GM18502 (cell line): ENCODE results near the gene RAB6B.

Experiments
- ATAC-seq: cut with Tn5 transposase; IDR thresholded peaks from one replicate; pipeline ENCODE4 v1.9.1; 2021; ENCODE audit warnings: mild to moderate bottlenecking; ENCODE audit not compliant: unreplicated experiment, poor library complexity

RAB6B gene

DNA sequence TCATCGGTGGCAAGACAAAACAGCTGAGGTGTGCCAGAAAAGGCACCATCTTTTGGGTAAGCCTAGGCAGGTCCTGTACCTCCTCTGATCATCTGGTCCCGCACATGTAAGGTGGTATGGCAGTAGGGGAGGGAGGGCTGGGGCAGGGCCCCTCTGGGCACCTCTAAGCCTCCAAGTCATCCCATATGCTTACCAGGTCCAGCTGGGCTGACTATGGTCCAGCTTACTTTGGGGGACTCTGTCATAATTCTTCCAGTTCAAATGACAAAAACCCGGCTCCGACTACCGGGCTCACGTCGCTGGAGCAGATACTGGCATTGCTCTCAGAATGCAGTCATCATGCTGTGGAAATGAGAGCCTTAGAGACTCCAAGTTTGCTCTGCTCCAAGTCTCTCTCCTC is 1.9 kb upstream of the RAB6B start:
- no peak for ATAC-seq

GRCh38 chr3:133896002-133896761 is 500 bp upstream of the RAB6B start:
- no peak for ATAC-seq

DNA sequence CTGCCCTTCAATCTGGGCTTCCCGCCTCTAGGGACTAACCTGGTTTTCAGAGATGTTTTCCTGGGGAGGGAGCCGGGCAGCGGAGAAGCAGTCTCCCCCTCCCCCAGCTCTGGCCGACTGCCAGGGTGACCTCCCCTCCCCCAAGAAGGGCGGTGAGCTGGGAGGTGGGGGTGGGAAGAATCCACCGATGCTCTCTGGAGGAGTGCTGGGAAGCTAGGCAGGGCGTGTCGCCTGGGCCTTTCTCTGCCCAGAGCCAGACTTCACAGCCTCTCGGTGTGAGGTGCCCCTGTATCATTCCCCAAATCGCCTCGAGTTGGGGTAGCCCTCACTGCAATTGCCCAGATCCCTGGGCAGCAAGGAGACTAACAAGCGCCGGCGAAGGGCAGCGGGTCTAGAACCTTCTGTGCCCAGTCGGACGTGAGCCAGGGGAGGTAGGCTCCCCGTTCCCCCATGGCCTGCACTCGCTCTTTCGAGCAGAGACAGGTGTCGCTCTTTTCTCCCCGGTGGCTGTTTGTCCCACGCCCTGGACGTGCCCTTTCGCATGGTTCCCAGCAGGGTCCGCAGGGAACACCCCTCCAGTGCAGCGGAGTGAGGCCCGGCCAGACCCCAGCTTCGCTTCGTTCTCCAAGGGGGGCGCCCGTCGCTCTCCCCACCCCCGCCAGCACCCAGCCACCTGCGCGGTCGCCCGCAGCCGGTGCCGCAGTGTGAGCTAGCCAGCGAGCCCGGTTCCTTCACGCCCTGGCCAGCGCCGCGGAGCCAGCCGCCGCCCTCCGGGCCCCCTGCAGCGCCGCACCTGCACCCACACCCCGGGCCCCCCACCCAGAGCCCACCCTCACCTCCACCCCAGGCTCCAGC is 1.1 kb downstream of the RAB6B start:
- no peak for ATAC-seq

- ATAC-seq = no peak
Measured at GRCh38 chr3:133893683-133894352, 1.9 kb downstream of the RAB6B start.

DNA sequence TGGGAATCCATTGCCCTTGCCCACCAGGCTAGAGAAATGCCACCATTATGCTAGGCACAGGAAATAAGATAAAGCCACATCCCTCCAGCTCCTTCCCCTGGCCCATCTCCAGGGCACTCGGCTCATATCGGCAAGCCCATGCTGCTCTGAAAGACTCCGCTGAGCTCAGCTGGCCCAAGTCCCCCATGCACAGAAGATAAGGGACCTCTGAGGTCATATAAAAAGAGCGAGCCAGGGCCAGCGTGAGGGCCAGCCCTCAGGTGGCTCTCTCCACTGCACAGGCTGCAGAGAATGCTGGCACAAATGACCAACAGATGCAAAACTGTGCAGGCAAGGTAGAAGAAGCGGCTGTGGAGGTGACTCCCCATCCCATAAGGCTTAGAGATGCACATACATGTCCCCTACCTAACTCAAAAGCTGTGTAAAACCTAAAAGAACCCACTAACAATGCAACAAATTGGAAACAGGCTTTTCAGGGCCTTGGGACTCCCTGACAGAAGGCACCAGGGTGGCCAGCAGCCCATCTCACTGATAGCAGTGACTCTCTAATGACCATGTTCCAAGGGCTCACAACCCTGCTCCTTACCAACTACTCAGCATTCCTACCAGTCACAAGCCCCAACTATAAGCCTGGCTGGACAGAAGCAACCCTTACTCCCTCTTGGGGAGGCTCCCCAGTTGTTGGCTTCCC is 3.0 kb downstream of the RAB6B start:
- ATAC-seq = no peak

- no peak for ATAC-seq
Measured at GRCh38 chr3:133891662-133892378, 3.9 kb downstream of the RAB6B start.

DNA sequence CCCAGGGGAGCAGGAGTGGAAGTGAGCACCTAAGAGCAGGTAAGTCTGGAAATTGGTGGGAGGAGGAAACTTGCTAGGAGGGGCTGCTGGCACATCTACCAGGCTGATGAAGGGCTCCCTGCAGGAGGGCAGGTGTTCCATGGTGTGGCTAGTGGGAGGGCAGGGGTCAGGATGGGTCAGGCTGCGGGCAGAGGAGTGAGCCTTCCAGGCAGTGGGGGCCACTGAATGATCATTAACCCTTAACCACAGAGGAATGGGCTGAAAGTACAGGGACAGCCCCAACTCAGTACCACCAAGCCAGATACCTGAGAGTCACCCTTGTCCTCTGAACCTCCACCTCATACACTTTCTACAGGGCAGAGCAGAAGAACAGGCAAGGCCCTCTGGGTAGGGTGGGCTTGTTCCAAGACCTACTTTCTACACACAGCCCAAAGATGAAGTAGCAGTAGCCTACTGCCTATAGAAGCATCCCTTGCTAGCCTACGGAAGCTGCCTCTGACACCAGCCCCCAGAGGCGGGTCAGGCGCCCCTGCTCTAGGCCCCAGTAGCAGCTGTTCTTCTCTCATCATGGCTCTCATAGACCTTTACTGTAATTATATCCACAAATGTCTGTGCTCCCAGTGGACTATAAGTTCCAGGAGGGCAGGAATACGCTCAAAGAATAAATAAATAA is 4.6 kb downstream of the RAB6B start:
- ATAC-seq = no peak

DNA sequence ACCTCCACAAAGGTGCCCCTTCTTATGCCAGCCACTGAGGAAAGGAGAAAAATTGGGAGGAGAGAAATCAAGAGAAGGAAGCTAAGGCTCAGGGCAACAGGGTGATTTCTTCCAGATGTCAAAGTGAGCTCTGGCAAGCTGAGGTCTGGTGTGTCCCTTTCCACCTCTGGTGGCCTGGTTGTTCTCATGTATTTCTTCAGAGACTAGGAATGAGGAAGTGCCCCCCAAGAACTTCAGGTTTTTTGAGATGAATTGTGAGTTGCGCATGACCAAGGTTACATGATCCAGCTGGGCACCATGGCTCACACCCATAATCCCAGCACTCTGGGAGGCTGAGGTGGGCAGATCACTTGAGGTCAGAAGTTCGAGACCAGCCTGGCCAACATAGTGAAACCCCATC is 5.6 kb downstream of the RAB6B start:
- ATAC-seq = no peak

DNA sequence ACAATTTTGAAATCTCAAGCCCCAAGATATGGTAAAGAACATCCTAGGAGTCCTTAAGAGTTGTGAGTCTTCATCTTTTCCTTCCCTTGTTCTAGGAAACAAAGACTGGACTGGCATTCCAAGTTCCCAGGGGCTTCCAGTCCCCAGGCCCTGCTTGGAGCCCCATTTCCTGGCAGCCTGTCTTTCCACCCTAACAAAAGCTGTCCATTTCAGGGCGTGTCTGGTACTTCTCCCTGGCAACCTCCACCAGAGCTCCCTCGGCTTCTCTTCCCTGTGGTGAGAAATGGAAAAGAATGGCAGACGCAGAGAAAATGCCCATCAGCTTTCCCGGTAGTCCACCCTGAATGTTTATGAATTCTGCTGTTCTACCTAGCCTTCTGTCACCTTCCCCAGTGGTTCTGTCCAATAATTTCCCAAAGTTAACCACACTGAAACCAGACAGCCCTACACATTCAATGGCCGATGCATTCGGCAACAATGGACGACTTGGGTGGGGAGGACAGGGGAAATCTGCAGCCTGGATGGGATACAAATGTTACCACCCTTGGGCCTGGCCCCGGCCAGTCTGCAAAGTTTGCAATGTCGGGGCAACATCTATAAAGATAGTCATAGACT is 6.8 kb downstream of the RAB6B start:
- ATAC-seq = no peak

- ATAC-seq = no peak
Measured at GRCh38 chr3:133887803-133888703, 7.6 kb downstream of the RAB6B start.

DNA sequence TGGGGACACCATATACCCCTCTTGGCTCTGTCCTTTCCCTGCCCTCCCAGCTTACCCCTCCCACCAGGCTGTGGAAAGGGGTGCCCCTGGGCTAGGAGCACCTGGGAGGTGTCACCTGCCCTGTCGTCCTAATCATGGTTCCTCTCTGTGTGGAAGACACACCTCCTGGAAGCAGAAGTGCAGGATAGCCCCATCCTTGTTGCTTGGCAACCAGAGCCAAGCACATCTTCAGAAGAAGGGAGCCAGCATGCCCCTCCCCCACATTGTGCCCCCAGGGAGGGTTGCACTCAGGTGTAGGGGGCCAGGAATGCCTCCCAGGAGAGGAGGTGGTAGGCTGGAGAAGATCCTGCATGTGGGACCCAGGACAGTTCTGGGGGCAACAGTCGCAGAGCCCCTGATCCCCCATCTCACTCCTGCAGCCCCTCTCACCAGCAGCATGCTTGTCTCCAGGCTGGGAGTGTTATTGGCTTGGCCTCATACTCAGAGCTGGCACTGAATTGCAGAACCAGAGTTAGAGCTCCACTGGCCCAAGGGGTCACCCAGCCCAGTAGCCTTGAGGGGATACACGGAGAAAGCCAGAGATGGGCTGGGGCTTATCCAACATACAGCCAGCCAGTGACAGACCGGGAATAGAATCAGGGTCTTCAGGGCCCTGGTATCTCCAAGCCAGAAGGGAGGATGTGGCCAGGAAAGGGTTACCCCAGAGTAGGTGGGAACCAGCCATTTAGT is 8.4 kb downstream of the RAB6B start:
- ATAC-seq = no peak

DNA sequence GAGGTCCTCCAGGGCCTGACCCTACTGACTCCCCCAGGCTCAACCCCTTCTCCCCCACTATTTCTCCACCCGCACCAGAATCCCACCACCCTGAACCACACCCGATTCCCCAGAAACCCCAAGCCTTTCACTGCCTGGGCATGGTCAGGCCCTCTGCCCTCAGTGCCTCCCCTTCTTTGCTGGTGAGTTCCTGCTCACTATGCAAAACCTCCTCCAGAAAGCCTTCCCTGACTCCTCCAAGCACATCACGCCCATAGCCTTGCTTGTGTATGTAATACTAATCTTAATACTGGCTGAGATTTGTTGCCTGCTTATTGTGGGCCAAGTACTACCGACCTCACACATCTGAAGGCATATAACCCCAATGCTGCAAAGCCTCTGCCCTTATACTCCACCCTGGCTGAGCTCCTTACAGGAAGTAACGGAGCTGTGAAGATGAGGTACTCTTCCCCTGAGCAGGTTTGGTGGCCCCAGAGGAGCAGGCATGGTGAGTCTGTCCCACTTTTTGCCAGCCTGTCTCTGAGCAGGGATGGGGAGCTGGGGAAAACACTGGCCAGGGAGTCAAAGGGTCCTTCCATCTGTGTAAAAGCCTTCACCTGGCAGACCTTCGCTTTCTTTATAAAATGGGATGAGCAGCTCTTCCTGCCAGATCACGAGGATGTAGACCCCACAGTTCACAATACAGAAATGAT is 9.5 kb downstream of the RAB6B start:
- ATAC-seq = no peak

DNA sequence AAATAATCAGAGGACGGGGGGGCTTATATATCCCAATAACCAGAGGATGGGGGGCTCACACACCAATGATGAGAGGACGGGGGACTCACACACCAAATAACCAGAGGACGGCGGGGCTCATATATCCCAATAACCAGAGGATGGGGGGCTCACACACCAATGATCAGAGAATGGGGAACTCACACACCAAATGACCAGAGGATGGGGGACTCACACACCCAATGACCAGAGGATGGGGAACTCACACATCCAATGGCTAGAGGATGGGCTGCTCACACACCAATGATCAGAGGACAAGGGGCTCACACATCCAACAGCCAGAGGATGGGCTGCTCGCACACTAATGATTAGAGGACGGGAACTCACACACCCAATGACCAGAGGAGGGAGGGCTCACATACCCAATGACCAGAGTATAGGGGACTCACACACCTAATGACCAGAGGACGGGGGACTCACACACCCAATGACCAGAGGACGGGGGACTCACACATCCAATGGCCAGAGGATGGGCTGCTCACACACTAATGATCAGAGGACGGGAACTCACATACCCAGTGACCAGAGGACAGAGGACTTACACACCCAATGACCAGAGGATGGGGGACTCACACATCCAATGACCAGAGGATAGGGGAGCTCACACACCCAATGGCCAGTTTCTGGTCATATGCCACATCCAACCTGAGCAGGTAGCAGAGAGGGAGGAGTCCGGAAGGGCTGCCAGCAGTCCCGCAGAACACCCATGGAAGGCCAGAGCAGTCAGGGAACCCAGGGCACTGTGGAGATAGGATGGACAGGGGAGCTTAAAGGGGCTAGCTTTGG is 10.6 kb downstream of the RAB6B start:
- ATAC-seq = no peak

DNA sequence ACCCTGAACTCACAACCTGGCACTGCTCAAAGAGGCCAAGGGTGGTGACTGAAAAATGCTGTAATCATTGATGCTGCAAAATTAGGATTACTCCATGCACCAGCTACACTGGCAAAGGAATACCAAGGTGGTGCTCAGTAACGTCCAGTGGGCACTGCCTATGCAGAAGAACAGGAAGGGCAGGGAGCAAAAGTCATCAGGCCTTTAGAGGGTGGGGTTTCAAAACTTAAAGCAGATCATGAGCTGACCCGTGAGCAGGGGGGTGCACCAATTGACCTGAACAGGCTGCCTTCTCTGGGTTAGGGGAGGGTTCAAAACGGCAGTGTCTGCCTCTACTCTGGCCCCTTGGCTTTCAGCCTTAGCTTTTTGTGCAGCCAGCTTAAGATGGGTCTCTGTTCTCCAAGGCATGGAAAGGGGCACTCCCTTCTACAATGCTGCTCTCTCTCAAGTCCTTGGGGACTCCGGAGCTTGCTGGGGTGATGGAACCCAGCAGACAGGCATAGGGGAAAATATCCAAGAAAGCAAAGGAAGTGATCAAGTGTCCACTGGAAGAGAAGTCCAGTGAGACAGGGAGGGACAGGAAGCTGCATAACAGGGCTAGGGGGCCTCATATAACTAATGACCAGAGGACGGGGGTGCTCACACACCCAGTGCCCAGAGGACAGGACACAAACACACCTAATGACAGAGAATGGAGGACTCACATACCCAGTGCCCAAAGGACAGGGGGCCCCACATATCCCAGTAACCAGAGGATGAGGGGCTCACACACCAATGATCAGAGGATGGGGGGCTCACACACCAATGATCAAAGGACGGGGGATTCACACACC is 11.4 kb downstream of the RAB6B start:
- no peak for ATAC-seq

DNA sequence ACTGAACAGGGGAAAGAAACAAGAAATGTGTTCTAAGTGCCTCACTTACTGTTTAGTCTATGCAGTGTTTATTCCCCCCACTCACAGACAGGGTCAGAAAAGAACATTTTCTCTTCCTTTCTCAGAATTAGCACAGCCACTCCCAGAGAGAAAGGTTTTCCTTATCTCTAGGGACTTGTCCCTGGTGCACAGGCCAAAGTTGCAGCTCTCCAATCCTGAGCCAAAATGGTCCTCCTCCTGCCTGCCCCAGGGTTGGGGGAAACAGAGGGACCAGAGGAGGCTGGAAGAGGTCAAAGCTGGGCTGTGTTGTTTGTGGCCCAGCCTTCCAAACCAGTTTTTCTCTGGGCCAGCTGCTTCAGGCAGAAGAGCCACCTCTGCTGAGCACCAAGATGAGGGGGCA is 12.0 kb downstream of the RAB6B start:
- no peak for ATAC-seq
